GM18505 (cell line): ENCODE results near the gene MICAL2.

ENCODE experiments used
- ATAC-seq: cut with Tn5 transposase; IDR thresholded peaks from one replicate; pipeline ENCODE4 v1.9.1; 2021; ENCODE audit not compliant: unreplicated experiment
- POLR2A ChIP-seq: IDR thresholded peaks from 4 replicates; pipeline ENCODE4 v1.6.1; 2011; ENCODE audit warnings: borderline replicate concordance; ENCODE audit not compliant: insufficient read depth, insufficient read length; ENCODE audit errors: extremely low read depth

Gene MICAL2

DNA sequence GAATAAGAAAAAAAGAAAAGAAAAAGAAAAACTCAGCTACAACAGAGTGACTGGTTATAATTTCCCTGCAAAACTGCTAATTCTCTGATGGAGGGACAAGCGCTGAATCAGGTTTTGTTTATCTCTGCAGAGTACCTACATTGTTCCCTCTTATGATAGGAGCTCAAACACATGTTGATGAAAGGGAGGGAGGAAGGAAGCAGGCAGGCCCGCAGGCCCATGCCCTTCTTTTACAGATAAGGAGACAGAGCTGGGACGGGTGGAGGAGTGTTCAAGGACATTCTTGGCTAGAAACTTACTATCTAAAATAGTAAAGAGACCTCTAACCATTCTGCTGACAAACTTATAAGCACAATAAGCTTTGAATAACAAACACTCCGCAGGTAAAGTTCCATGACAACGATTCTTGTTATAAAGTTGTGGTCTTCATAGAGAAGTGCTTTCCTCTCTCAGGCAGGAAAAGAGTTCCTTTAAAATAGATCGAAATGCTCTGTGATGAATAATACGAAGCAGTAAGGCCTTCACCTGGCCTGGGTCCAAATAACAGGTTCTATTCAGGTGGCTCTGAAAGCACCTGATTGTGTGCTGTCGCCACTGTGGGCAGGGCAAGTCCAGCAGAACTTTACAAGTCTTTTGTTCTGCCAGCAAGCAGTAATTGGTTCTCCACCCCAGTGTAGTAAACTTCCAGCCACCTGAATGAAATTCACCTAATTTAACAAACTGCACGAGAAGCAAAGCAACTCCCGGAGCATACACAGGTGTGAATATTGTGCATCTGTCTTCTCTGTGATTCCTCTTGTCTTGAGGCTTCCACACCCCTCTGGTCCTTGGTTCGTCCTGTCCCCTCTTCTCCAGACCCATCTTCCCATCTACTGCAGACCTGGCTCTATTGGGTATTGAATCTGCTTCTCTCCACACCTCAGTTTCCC, 15.3 kb upstream of the MICAL2 start:
- no peak for ATAC-seq
- TF ChIP-seq POLR2A = no peak

DNA sequence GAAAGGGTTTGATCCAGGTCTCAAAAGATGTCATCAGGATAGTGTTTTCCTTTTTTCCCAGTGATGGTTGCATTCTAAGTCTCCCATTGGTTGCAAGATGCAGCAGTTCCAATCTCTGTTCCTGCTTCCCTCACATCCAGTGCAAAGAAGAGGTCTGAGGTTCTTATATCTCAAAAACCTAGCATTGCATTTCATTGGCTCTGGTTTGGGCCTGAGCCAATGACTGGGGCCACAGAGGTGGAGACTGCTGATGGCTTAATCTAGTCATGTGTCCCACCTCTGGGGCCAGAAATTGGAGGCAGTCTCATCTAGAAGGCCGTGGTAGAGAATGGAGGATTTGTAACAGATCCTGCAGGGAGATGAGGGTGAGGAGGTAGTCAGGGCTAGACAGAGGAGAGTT, 13.2 kb upstream of the MICAL2 start:
- no peak for TF ChIP-seq POLR2A
- no peak for ATAC-seq

DNA sequence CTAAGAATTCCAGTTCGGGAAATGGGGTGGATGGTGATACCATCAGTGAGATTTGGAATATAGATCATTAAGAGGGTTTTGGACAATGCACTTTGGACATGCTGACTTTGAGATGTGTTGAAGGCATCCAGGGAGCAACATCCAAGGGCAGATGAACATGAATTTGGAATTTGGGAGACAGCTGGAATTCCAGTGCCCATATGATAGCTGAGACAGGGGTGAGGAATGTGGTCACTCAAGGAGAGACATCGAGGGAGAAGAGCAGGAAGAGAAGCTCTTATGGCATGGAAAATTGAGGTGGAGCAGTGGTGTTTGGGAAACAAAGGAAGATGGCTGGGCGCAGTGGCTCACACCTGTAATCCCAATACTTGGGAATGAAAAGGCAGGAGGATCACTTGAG, 11.8 kb upstream of the MICAL2 start:
- ATAC-seq = no peak
- no peak for TF ChIP-seq POLR2A

DNA sequence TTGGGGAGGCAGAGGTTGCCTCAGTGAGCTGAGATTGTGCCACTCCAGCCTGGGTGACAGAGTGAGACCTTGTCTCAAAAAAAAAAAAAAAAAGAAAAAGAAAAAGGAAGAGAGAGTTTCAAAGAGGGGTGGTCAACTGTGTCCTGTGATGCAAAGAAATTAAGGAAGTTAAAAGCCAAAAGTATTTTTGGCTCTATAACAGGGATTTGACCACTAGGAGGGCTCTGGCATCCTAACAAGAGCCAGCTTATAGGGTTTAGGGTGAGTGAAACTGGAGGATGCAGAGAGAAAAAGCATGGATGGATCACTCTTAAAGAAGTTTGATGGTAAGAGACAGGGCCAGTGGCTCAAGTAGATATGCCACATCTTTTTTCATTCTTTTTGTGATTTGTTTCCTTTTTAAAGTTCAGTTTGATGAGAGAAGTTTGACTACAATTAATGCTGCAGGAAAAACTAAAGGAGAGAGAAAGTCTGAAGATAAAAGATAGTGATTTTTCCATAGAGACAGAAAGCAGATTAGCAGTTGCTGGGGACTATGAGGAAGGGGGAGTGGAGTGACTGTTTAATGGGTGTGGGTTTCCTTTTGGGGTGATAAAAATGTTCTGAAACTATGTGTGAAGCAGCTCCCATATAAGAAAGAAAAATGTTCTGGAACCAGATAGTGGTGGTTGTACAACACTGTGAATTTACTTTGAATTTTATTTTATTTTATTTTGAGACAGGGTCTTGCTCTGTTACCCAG, 11.1 kb upstream of the MICAL2 start:
- no peak for ATAC-seq
- TF ChIP-seq POLR2A = no peak

DNA sequence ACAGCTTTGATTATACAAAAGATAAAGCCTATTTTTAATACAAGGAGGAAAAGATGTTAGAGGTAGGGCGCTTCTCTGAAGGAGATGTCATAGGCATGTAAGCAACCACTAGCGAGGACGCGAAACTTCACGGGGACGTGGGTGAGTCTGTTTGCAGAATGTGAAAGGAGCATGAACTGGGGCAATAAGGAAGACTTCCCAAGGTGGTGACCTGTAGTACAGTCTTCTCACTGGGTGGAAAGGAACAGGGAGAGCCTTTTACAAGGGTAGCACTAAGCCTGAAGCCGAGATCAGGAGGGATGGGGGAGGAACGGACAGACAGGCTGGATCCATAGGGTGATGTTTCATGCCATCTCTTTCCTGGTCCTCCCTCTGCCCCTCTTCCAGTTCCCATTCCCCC, 10.0 kb upstream of the MICAL2 start:
- TF ChIP-seq POLR2A = no peak
- ATAC-seq = no peak

DNA sequence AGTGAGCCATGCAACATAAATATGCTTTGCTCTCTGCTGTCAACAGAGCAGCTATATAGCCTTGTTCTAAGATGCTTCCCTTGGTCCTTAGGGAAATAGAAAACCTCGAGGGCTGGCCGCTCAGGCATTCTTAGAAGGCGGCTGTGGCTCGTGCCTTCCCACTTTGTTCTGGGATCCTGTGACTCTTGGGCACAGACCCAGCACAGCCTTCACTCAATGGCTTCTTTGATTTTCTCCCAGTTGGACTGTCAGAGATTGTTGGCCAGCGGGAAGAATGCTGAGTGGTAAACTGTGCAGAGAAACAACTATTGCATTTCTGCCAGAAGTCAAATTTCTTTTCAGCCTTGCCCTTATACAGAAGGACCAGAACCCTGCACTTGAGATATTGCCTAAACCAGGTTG, 9.5 kb upstream of the MICAL2 start:
- TF ChIP-seq POLR2A = no peak
- no peak for ATAC-seq

DNA sequence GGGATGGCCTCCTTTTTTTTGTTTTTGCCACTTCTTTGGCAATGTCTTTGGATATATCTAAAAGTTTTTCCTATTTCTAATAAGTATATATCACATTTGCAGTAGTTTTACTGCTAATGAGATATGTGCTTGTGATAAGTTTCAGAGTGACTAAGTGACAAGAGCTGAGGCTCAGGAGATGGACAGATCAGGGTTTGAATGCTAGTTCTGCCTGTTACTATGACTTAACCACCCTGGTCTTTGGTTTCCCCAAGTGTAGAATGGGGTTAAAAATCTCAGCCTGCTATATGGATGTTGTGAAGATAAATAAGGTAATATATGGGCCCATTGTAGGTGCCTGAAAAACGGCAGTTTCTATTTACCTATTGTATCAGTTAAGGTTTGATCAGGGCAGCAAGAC, 9.1 kb upstream of the MICAL2 start:
- TF ChIP-seq POLR2A = no peak
- ATAC-seq = no peak

DNA sequence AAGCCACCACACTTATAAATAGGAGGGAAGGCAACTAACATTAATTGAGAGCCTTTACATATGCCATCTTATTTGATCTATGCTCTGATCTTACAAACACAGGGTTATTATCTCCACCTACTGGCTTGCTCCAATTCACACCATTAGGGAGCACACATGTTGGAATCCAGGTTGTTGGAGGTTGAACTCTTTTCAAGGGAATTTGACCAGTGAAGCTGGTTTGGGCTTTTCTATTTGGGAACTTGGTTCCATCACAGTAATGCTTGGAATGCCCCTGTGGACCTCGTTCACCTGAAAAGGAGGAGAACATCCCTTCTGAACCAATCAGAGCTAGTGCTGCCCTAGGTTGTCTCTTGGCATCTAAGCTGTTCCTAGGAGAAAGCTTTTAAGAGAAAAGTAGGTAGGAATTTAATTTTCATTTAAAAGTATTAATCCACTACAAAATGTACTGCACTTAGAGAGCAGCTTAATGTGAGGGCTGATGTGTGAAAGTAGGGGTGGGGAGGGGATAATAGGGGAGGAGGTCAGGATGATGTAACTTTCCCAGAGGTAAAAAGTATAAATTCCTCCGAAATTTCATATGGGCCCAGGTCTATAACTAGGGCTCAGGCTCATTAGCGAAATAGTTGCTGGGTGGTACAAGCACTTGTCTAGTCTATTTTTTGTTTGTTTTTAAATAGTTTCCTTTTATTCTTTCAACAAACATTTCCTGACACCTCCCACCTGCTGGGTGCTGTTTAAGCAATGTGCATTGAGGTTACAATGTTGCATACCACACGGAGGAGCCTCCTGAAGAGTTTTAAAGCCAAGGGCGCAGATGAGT, 7.6 kb upstream of the MICAL2 start:
- TF ChIP-seq POLR2A = no peak
- ATAC-seq = no peak

DNA sequence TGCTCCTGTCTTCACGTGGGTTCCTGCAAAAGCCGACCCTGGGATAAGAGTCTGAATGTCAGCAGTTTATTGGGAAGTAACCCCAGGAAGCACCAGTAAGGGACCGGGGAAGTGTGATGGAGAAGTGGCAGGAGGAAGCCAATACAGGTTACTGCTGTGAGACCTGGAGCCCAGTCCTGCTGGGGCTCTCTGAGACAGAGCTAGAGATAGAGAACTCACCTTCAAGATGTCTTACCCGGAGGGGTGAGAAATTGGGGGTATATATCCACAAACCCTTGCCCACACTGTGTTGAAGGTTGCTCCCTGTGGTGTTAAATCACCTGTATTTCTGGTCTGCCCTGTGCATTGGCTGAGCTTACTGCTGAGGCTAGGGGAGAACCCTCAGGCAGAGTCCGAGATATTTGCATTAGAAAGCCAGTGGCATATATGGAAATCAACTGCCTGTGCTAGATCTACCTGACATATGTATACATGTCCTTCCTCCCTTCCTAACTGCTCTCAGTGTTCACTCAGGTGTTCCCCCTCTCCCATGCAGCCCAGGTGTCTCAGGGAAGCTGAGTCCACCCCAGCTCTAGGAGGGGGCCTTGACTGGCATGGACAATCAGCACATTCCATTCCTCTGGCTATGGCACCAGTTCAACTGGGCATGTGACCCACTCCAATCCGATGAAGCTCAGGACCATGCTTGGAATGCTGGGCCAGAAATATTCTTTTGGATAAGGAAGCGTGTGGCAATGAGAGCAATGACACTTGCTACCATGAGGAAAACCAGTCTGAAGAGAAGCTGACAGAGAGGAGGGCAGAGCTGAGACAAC, 6.8 kb upstream of the MICAL2 start:
- no peak for TF ChIP-seq POLR2A
- no peak for ATAC-seq

DNA sequence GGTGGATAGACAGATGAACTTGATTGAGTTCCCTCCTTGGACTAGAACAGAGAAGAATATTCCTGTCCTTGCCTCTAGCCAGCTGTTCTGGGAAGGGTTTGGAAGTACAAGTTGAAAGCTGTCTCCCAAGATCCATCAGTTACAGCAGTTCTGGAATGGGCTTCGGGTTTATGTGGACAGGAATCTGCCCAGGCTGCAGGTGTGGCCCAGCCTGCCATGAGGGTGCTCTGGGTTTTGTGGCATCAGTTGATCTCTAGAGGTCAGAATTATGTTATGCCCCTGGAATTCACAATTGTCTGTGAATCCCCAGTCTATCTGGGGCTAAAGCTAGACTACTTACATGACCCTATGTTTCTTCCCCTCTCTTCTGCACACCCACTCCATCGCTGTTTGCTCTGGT, 4.9 kb upstream of the MICAL2 start:
- no peak for ATAC-seq
- no peak for TF ChIP-seq POLR2A

DNA sequence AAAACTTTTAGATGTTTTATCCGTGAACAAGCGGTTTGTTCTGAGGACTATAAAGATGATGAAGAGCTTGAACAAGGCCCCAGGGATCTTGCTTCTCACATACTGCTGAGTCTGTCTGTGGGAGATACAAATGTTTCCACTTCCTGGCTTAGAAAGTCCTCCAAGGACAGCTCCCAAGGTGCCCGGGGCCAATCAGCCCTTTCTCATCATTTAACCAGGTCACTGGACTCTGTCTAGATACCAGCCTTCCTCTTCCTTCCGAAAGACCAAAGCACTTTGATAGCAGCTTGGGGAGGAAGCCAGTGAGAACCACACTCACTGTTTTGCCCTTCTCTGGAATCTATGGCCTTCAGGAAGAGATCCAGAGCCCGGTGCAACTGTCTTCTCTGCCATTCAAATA, 4.3 kb upstream of the MICAL2 start:
- no peak for TF ChIP-seq POLR2A
- no peak for ATAC-seq

DNA sequence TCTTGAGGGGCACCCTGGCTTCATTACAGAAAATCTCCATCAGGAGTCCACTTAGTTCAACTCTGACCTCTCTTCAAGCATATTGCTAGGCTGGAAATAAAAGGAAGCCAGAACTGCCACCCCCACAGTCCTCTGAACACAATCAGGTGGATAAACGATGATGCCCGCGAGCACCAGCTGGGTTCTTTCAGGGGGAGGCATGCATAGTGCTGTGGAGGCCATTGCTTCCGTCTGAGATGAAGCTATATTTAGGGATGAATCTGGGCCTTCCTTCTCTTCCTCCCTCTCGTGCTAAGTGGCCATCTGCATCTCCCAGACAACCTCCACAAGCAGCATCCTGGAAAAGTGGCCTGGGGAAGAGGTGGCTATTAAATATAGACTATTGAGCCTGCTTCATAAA, 3.9 kb upstream of the MICAL2 start:
- no peak for TF ChIP-seq POLR2A

More for the DNA sequence above, 3.9 kb upstream of the MICAL2 start:
- no peak for ATAC-seq
